Subcutaneous adipose tissue (tissue), 4 donors: ENCODE measurements around the gene DGKB. TPM values are rescaled to one million over a fixed set of nuclear protein-coding genes. Genes with fewer than 3 reads are reported as not detected.

Experiments
- CTCF ChIP-seq: fragments of 450-650 bp; IDR thresholded peaks from one replicate; pipeline ENCODE4 v1.5.1; 2016; ENCODE audit warnings: low read depth, mild to moderate bottlenecking, control low read depth, antibody characterized with exemption, moderate library complexity
- total RNA-seq, 4 donors: library from RNA; depleted of rRNA; stranded (reverse); fragments of >200 nt; gene quantifications; one replicate each; pipeline ENCODE4 v1.1.0, GENCODE V29; 2016

Gene DGKB
- total RNA-seq, 4 donors from 2014 or later = 0.17 TPM; not detected in 3

- no peak for TF ChIP-seq CTCF
Observed at GRCh38 chr7:14854471-14854870, 48.1 kb downstream of the DGKB start.

DNA sequence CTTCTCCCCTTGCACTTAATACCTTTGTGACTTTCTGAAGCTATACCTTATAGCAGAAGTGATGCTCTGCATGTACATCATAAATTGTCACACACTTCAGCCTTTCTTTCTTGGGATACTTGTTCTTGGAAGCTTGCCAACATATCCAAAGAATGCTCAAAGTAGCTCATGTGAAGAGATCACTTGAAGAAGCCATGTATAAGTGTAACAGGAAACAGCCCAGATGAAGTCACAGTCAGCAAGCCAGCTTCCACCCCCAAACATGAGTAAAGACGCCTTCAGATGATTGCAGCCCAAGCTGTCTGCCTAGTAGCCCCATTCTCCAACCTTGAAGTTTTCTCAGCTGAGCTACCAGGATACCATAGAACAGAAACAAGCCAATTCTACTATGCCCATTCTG, 50.9 kb downstream of the DGKB start:
- TF ChIP-seq CTCF = no peak

GRCh38 chr7:14850039-14850438, 52.5 kb downstream of the DGKB start:
- no peak for TF ChIP-seq CTCF

GRCh38 chr7:14846405-14846804, 56.1 kb downstream of the DGKB start:
- no peak for TF ChIP-seq CTCF

DNA sequence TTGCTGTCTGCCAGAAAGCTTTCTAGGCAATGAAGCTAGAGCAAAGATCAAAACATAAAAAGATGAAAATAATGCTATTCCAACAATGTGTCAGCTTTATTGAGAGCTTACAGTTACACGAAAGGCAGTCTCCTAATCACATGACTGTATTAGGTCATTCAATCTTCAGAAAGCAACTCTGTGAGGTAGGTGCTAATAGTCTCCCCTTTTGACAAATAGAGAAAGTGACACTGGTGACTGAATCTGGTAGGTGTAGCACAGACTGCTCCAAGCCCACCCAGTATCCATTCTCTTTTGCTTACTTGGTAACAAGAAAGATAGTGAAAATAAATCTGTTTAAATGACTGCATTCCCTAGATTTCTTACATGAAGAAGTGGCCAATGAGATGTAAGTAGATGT, 58.8 kb downstream of the DGKB start:
- no peak for TF ChIP-seq CTCF

- TF ChIP-seq CTCF = no peak
Observed at GRCh38 chr7:14842523-14842922, 60.0 kb downstream of the DGKB start.

- TF ChIP-seq CTCF = no peak
Observed at GRCh38 chr7:14841869-14842268, 60.7 kb downstream of the DGKB start.
